GM19025 (cell line): Measurements from ENCODE around the gene FADS1.
A peak's percentile ranks its signal among the peaks of the same experiment; 100 is the strongest.

Source experiments
- ATAC-seq: cut with Tn5 transposase; IDR thresholded peaks from one replicate; pipeline ENCODE4 v1.9.1; 2021; ENCODE audit warnings: mild to moderate bottlenecking, low read depth, moderate library complexity; ENCODE audit not compliant: unreplicated experiment

FADS1 gene

DNA sequence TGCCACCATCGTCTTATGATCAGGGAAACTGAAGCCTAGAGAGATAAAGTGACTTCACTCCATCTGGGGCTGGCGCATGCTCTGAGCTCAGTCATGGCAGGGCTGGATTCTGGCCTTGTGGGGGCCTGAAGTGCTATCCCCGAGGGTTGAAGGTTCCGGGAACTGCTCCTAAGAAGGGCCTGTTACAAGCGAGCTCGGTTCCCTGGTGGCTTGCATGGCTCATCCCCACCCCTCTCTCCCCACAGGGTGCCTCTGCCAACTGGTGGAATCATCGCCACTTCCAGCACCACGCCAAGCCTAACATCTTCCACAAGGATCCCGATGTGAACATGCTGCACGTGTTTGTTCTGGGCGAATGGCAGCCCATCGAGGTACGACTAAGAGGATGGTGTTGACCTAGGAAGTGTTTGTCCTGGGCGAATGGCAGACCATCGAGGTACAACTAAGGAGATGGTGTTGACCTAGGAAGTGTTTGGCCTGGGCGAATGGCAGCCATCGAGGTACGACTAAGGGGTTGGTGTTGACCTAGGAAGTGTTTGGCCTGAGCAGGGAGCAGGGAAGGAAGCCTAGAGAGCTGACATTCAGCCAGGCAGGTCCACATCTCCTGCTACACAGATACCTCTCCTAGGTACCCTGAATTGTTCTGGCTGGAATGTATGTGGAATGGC, 31.2 kb upstream of the FADS1 start:
- ATAC-seq, result no peak

DNA sequence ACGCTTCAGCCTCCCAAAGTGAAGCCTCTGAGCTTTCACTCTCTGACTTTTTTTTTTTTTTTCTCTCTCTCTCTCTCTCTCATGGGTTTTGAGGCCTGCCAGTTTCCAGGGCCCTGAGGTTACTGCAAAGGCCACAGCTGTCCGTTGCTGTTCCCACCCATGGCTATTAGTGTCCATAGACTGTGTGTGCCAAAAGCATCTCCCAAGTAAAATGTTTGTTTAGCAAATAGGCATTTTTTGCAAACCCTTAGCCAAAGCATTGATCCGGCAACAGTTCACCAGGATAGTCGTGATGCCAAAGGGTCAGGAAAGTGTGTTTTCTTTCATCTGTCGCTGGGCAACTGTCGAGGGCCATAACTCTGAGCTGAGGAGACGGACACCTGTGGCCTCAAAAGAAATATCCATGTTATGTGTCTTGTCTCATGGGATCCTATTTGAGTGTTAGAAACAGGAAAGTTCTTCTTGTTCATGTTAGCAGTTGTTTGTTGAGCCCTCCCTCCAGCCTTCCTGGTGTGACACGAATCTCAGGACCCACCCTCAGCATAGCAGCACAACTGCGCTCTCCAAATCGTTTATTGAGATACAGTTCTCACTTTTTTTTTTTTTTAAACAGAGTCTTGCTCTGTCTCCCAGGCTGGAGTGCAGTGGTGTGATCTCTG, 29.7 kb upstream of the FADS1 start:
- no peak for ATAC-seq

DNA sequence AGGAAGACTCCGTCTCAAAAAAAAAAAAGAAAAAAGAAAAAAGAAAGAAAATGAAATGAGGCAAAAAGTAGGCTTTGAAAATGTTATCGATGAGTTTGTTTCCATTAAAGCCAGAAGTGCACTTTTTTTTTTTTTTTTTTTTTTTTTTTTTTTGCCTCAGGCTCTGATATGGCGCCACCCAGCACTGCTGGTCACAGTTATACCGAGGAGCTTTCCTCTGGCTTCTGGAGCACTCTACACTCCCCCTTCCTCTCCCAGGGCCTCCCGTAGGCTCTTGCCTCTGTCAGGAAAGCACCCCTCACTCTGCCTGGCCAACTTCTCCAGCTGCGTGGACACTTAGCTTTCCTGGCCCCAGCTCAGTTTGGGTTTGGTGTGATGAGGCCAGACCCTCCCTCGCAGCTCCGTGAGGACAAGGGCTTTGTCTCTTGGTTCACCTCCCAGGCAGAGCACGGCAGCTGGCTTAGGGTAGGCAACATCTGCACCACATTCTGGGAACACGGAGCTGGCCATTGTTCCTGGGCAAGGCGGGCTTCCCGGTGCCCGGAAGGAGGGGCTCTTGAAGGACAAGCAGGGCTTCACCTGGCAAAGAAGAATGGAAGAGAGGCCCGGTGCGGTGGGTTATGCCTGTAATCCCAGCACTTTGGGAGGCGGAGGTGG, 28.2 kb upstream of the FADS1 start:
- ATAC-seq, result no peak

DNA sequence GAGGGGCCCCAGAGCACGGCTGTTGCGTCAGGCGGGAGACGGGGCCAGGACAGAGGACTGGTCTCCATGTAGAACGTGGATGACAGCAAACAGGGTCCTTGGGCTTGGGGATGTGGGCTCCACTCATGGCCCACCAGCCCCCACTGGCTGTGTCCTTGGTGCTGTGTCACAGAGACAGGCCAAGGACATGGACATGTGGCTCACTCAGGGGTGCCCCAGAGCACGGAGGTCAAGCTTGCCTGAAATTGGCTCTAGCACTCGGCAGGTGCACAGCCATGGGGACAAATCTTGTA, 25.7 kb upstream of the FADS1 start:
- ATAC-seq, result no peak

DNA sequence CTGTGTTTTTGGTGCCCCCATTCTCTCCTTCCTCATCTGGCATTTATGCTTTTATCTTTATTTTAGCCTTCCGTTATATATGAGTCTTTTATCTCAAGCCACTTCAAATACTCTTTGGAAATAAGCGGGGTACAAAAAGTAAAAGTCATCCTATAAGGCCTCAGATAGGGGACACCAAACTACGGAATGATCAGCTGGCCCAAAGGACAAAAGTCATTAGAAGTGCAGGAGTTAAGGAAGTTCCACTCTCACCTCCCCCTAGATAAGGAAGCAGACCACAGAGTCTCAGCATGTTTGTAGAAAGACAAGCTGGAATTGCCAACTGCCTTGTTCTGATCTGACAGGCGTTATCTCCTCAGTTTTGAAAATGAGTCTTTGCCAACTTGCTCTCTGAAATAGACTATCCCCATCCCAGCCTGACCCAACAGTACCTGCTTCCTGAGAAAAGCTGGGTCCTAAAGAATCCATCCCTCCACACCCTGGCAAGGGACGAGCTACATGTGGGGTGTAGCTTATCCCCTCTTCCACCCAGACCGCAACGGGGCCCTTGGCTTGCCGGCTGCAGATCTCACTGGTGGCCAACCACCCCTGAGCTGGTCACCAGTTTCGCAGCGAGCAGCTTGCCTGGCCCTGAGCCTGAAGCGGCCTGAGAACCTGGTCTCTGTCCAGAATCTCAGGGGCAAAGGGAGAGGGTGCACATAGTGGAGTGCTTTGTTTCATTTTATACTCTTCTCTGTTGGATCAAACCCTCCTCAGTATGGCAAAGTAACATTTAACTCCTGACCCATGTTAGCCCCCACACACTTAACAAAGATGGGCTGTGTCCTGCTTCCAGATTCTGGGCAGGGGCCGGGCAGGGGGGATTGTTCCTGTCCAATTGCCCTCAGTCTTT, 25.1 kb upstream of the FADS1 start:
- no peak for ATAC-seq

DNA sequence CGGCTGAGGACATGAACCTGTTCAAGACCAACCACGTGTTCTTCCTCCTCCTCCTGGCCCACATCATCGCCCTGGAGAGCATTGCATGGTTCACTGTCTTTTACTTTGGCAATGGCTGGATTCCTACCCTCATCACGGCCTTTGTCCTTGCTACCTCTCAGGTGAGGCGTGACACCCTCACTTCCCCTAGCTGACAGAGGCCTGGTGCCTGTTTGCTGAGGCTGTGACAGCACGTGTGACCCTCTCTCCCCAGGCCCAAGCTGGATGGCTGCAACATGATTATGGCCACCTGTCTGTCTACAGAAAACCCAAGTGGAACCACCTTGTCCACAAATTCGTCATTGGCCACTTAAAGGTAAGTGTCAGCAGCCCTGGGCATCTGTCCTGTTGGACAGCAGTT, 23.6 kb upstream of the FADS1 start:
- ATAC-seq, result no peak

DNA sequence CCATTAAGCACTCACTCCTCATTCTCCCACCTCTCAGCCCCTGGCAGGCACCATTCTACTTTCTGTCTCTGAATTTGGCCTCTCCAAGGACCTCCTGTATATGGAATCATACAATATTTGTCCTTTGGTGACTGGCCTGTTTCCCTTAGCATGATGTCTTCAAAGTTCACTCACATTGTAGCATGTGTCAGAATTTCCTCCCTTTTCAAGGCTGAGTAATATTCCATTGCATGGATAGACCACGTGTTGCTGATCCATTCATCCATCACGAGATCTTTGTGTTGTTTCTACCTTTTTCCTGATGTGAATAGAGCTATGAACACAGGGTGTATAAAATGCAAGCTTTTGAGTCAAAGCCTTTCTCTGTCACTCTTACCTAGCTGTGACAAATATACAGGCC, 22.9 kb upstream of the FADS1 start:
- no peak for ATAC-seq

DNA sequence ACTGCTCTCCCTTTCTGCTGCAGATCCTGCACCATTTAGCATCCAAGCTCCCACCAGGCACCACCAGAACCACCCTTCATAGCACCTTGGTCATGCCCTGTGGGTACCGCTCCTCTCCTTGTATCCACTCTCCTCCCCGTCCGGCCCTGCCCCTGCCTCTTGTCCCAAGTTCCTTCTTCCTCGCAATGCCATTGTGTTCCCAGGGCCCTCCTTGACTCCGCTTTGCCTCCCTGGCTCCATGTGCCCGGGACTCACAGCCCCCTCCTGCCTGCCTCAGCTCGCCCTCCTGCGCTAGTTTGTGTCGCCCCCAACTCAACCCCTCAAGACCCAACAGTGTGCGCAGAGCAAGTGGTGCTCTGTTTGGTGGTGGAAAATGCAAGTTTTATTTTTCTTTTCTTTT, 22.1 kb upstream of the FADS1 start:
- ATAC-seq, result no peak

DNA sequence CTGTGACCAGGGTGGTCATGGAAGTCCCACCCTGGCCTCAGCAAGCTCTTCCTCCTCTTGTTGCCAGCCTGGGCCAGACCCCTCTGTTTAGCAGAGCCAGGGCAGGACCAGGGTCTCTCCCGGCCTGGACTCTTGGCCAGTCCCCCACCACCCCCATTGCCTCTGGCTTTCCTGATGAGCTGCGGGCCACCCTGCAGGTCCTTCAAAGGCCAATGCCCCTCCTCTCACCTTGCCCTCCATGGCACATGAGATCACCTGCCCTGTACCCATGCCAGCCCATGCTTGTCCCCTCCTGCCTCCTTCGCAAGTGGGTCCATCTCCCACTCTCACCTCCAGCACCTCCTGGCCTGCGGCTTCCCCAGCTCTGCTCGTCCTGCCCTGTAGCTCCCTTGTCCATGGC, 21.7 kb upstream of the FADS1 start:
- ATAC-seq, result no peak

DNA sequence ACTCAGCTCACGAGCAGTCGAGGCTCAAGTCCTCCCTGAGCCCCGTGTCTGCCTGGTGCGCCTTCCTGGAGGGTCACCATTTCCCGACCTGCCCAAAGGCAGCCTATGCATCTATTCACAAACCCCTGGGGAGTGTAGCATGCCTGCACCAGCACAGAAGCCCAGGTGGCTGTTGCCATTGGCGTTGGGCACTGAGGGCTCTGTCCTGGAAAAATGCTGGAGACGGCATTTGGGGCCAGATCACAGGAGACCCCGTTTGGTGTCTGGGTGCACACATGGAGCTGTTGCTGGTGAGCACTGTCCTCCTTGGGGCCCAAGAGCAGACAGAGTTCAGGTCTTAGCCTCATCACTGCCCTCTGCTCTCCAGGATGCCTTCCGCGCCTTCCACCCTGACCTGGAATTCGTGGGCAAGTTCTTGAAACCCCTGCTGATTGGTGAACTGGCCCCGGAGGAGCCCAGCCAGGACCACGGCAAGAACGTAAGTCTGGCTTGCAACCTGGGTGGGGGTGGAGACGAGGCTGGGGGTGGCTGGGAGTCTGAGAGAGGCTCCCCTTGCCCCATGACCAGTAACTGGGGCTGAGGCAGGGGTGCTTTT, 20.7 kb upstream of the FADS1 start:
- no peak for ATAC-seq

DNA sequence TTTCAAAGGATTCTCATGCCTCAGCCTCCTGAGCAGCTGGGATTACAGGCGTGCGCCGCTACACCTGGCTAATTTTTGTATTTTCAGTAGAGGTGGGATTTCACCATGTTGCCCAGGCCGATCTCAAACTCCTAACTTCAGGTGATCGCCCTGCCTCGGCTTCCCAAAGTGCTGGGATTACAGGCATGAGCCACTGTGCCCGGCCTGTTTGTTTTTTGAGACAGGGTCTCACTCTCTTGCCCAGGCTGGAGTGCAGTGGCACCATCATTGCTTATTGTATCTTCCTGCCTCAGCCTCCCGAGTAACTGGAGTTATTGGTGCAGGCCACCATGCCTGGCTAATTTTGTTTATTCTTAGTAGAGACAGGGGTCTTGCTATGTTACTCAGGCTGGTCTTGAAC, 19.4 kb upstream of the FADS1 start:
- no peak for ATAC-seq

DNA sequence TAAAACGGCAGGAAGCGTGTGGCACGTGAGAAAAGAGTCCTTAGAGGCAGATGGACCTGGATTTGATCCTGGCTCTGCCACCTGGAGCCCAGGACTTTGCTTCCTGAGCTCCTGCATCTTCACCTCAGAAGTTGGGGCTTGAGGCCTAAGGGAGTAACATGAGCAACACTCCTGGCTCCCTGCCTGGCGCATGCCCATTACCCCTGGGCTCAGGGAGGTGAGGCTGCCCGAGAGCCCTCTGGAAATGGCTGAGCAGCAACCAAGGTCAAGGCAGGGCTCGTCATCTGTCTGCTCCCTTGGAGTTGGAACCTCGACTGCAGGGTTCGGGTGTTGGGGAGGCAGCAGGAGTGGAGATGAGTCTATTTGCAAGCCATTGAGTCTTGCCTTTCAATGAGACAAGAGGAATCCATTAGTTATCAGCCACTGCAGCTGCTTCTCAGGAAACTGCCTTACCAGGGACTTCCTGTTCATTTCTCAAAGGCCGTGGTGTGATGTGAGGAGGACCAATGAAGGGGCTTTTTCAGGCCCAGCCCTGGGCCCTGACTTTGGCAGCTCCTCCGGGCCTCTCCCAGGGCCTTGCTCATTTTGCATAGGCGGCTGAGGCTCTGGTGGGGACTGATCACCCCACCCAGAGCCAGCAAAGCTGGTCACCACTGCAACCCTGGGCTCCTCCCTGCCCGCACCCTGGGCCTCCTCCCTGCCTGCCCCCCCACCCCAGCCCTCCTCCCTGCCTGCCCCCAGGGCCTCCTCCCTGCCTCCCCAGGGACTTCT, 17.7 kb upstream of the FADS1 start:
- peak; percentile 92 for ATAC-seq

DNA sequence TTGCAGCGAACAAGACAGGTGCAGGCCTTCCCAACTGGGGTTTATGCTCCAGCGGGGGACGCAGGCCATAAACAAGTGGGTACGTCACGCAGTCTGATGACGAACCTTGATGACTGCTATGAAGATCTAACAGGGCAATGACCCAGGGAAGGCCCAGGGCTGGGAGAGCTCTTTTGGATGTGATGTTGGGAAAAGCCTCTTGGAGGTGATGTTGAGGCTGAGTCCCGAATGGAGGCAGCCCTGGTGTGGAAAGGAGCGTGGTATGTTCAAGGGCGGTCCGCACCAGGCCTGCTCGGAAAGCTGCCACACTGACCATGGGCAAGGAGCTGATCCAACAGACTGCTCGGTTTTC, 17.1 kb upstream of the FADS1 start:
- no peak for ATAC-seq

DNA sequence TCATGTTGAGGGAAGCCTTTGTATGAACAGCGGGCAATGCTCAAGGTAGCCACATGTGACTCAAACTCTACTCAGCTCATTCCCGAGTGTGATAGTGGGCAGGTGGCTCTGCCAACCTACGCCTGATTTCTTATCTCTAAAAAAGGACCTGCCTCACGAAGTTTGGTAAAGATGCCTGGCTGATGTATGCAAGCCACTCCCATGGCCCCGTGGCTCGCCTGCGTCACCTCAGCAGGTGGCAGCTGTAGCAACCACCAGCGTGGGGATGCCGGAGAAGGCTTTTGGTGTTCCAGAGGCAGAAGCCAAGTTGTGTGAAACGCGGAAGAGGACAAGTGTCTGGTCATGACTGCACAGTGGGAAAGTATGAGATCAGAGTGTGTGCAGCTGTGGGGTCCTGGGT, 16.7 kb upstream of the FADS1 start:
- no peak for ATAC-seq

DNA sequence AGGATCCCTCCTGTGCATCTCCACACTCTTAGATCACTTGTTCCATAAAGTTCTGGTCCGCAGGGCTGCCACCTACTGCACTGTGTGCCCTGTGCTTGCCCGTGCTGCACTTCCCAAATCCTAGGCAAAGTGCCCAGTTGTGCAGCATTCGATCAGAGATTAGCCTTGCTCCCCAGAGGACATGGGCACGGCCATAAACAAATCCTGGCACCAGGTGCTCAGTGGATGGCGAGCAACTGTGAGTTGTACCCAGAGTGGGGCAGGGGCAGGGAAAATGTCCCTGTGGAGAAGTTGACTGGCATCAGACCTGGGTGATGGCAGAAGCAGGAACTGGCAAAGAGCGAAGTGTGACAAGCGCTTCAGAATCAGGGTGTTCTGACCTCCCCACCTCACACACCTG, 16.0 kb upstream of the FADS1 start:
- ATAC-seq, result no peak

DNA sequence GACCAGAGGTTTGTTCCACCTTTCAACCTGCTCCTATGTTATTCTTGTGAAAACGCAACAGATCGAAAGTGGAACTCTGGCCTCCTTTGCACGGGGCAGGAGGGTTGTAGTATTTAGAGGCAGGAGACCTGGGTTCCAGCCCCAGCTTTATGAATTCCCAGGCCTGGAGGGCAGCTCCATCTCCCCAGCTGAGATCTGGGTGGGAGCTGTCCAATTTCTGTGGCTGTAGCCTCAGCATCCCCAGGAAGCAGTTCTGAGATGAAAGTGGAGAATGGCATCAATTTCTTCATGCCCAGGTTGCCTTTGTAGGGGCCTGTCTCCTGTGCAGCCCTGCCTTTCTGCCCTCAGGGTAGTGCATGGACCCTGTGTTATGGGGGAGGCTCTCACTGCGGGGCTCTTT, 15.4 kb upstream of the FADS1 start:
- ATAC-seq, result no peak

DNA sequence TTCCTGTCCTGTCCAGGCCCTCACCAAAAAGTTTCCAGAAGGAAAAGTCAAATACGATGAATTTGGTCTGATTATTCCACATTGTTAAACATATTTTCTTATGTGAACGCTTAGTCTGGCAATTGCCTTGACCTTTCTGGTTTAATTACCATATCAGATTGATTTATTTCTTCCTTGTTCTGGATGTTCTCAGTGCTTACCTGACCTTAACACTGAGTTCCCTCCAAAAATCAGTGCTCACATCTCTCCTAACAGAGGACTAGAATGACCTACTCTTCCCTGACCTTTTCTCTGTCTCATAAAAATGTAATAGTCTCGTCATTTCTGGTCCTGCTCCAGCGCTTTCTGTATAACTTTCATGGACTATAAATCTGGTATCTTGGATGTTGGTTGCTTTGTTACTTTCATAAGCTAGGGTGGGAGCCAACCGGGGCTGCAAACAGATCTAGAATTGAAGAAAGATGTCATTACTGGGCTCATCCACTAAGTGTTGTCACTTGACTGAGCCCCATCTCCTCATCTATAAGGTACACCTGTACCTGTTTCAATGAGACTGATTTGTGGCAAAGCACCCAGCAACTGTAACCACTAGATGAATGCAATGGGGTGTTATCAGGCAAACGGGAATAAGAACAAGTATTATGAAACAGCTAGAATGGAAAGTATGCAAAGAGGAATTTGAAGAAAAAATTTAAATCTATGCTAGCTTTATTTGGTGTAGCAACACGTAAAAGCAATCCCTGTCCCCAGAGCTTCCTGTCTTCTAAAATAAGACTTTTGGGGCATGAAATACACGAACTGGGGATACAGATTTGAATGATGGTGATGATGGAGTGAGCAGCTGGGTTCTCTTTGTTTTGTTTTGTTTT, 13.7 kb upstream of the FADS1 start:
- ATAC-seq, result no peak

DNA sequence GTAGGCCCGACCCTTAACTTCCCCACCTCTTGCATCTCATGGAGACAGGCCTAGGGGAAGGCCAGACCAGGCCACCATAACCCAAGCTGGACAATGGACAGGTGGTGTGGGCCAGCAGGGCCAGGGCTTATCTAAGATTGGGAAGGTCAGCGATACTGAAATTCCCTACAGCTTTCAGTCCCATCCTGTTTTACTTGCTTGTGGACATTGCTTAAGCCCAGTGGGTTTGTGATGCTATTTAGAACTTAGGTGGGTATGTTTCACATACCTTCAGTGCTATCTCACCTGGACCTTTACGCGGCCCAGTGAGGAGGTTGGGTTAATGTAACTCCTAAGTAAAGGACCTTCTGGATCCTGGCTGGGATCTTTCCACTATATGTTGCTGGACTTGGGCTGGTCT, 13.0 kb upstream of the FADS1 start:
- ATAC-seq, result no peak

DNA sequence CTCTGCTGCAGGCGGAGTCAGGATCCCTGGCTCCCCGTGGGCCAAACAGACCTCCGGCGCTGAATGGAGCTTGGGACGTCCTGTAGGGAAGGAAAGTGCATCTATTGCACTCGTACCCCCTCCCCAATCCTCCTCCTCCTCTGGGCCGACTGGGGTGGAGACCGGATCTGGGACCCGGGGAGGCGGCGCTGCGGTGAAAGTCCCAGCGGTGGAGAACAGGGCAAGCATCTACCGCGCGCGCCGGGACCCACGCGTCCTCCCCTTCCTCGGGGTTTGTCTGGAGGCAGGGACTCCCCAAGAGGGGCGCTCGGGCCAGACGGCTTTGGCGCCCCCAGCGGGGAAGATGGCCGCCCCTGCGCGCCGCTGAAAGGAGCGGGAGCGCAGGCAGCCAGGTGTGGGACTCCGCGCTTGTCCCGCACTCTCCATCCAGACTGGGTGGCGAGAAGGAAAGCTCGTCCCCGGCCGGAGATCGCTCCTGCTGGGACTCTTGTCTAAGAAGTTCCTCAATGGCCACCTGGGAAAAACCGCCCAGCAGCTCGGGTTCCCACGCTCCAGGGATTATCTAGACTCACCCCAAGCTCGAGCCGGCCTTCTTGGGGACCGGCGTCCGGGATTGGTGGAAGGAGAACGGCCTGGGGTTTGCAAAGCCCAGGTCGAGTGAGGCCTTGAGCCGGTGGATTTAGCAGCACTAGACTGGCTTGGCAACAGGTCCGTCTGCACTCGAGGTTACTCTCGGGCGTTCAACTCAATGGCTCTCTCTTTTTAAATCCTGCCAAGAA, 12.0 kb upstream of the FADS1 start:
- no peak for ATAC-seq
